GM21576 (cell line): ENCODE measurements around the gene FNBP1L.

ENCODE experiments used
- ATAC-seq: cut with Tn5 transposase; IDR thresholded peaks from one replicate; pipeline ENCODE4 v1.9.1; 2021; ENCODE audit warnings: mild to moderate bottlenecking, moderate library complexity; ENCODE audit not compliant: unreplicated experiment

Gene FNBP1L

GRCh38 chr1:93483606-93484005, 35.7 kb downstream of the FNBP1L start:
- no peak for ATAC-seq

DNA sequence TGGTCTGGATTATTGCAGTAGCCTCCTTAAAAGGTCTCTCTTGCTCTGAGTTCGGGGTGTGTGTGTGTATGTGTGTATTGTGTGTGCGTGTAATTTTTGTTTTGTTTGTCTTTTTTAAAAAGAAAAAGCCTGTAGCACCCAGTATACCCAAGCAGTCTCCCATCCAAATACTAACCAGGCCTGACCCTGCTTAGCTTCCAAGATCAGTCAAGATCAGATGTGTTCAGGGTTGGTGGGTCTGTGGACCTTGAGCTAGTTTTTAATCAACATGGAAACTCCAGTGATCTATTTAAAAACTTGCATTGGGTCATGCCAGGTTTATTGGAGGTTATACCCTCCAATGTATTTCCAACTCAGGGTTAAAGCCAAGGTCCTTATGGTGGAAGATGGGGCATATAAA, 40.3 kb downstream of the FNBP1L start:
- no peak for ATAC-seq

DNA sequence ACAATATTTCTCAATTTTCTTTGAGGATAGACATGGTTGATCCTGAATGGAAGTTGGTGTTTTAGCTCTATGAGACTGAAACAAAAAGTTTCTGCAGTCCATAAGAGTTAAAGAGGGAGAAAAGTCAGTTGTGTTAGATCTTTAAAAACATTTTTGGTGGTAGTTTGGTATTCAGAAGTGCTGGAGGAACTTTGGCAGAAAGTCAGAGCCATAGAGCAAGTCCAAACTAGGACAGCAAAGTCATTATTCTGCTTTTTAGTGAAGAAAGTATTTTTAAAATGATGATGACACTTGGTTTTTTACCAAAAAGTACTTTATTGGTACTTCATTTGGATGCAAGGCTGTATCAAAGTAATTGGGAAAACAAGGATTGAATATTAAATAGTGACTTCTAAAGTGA, 41.8 kb downstream of the FNBP1L start:
- no peak for ATAC-seq

DNA sequence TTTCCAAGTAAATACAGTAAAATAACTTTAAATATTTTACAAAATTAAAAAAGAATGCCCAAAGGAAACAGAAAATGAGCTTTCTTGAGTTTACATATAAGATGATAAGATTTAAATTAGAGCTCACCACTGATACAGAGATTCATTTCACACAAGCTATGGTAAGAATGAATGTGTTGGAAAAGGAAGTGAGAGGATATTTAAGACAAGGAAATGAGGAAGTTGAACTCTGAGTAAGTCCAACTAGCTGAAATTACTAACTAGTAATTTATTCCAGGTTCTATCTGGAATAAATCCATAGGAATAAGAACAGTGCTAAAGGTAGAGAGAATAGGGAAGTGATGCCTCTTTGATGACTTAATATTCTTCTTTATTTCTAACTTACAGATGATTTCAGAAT, 42.4 kb downstream of the FNBP1L start:
- no peak for ATAC-seq

GRCh38 chr1:93495911-93496310, 48.0 kb downstream of the FNBP1L start:
- no peak for ATAC-seq

GRCh38 chr1:93496520-93496919, 48.6 kb downstream of the FNBP1L start:
- no peak for ATAC-seq

DNA sequence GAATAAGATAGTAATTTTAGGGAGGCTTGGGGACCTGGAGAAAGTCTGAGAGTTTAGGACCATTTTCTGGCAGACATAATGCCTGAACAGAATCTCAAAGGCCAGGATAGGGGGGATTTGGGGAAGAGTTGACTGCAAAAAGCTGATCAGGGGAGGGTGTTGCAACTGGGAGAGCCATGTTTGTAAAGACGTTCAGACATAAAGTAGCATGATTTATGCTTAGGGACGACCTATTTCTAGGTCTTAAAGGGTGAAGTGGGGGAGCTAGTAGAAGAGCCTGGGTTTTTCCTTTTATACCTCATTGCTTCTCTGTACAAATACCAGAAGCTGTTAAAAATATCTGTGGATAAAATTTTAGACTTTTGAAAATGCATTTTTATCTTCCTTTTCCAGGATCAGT, 51.2 kb downstream of the FNBP1L start:
- ATAC-seq: no peak

- ATAC-seq: no peak
These were observed 51.6 kb downstream of the FNBP1L start for GRCh38 chr1:93499533-93499932.

DNA sequence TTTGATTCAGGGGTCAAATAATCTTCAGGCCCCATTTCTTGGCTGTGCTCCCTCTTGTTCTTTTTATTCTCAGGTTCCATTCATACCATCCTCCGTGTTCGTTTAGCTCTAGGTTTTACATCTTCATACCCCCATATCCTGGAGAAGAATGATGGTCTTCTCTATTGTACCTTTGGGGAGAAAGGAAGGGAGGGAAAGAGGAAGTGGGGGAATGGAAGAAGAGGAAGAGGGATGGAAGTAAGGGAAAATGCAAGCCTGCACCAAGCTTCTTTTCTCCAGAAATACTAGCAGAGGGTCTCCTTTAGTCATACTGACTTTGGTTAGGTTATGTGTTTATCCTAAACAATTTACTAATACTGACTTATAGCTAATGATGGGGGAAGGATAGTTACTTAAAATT, 52.4 kb downstream of the FNBP1L start:
- no peak for ATAC-seq

DNA sequence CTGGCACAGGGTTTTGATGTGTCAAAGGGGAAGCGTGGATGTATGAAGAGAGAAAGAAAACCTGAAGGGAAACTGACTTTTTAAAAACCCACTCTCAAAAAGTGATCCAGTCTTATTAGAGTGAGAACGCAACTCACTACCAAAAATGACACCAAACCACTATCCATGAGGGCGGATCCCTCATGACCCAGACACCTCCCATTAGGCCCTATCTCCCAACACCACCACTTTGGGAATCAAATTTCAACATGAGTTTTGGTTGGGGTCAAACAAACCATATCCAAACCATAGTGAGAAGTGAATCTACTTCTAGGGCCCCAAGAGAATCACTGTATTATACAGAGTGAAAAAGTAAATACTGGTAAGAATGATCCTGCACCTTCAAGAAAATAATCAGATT, 53.5 kb downstream of the FNBP1L start:
- no peak for ATAC-seq

DNA sequence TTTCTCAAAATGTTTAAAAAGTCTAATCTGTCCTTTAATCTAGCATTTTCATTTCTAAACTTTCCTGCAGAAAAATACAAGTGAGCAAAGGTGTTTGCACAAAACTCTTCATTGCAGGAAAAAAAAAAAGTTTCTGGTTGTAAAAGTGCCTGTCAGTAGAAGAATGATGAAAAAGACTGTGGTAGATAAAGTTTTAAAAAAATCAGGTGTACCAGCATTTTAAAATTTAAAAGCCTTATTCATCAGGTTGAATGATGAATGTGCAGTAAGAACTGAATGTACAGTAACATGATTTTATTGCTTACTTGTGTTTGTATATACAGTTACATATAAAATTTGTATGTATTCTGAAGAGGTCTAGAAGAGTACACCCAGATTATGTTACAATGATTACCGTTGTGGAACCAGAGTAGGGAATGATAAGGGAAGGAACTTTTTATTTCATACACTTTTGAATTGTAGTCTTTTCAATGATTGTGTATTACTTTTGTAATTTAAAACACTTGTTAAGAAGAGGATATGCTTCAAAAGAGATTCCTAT, 54.0 kb downstream of the FNBP1L start:
- no peak for ATAC-seq

- no peak for ATAC-seq
These were observed 54.7 kb downstream of the FNBP1L start for GRCh38 chr1:93502571-93502970.

DNA sequence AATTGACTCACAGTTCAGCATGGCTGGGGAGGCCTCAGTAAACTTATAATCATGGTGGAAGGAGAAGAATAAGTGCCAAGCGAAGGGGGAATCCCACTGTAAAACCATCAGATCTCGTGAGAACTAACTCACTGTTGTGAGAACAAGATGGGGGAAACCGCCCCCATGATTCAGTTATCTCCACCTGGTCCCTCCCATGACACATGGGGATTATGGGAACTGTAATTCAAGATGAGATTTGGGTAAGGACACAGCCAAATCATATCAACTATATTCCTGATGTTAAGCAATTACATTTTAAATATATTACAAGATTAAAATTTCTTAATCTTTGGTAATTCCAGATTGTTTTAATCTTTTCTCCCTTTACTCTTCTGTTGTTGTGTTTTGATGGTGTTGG, 55.2 kb downstream of the FNBP1L start:
- ATAC-seq: no peak

- ATAC-seq: no peak
These were observed 55.9 kb downstream of the FNBP1L start for GRCh38 chr1:93503816-93504215.

DNA sequence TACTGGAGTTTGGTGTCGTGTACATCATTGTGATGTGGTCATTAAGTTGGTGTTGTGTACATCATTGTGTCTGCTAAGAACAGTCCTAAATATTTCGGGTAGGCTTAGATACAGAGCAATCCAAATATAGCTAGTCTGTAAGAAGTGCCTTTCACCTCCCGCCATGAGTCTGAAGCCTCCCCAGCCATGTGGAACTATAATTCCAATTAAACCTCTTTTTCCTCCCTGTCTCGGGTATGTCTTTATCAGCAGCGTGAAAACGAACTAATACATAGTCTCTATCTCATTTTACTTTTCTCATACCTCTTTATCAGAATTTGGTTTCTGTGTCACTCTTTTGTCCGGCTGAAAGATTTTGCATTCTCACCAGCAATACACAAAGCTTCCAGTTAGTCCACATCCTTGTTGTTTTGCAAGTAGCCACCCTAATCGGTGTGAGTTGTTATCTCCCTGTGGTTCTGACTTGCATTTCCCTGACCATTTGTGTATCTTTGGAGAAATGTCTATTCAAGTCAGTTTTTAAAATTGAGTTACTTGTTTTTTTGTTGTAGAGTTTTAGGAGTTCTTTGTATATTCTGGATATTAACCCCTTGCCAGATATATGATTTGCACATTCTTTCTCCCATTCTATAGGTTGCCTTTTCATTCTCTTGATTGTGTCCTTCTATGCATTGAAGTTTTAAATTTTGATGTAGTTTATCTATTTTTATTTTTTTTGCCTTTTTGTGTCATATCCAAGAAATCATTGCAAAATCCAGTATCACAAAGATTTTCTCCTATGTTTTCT, 56.5 kb downstream of the FNBP1L start:
- ATAC-seq: no peak

DNA sequence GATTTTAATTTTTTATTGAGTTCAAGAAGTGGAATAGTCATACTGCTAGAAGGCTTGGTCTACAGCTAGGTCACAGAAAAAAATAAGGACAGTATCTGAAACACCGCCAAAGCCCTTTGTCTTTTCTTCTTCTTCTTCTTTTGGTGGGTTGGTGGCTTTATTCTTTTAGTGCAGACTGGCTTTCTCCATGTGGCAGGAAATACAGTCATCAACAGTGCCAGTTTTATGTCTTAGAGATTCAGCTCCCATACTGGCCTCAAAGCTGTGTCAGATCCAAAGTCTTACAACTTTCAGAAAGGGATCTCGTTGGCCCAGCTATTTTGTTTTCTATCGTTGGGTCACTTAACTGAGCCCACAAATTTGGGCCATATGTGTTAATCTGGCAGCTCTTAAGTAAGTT, 58.2 kb downstream of the FNBP1L start:
- ATAC-seq: no peak

- no peak for ATAC-seq
These were observed 68.2 kb downstream of the FNBP1L start for GRCh38 chr1:93516164-93516563.

GRCh38 chr1:93518516-93518915, 70.6 kb downstream of the FNBP1L start:
- no peak for ATAC-seq

GRCh38 chr1:93519199-93519829, 71.4 kb downstream of the FNBP1L start:
- no peak for ATAC-seq

- no peak for ATAC-seq
These were observed 73.7 kb downstream of the FNBP1L start for GRCh38 chr1:93521618-93522017.

GRCh38 chr1:93522721-93523120, 74.8 kb downstream of the FNBP1L start:
- ATAC-seq: no peak

- ATAC-seq: no peak
These were observed 77.5 kb downstream of the FNBP1L start for GRCh38 chr1:93525431-93525830.
